Fibroblast of villous mesenchyme (primary cell): Measurements from ENCODE around the gene NCAPD2. TPM values are rescaled to one million over a fixed set of nuclear protein-coding genes. Genes with fewer than 3 reads are reported as not detected.

Experiments
- DNase-seq: peaks from one replicate; pipeline ENCODE4 v3.0.0-alpha.2; 2010; ENCODE audit warnings: low read depth
- H3K4me3 ChIP-seq: 2 replicates; pipeline ENCODE4 v1.5.1; 2011; ENCODE audit warnings: low read depth, mild to moderate bottlenecking, low read length
- CTCF ChIP-seq: IDR thresholded peaks from 2 replicates; pipeline ENCODE4 v1.5.1; 2012; ENCODE audit warnings: low read depth, mild to moderate bottlenecking, low read length; ENCODE audit not compliant: insufficient read depth
- total RNA-seq: library from RNA; depleted of rRNA; stranded (reverse); fragments of >200 nt; gene quantifications from 2 replicates; pipeline ENCODE4 v1.2.3, GENCODE V29; 2012

The NCAPD2 gene
- total RNA-seq, 1 donor = 52.7 TPM

GRCh38 chr12:6532051-6532926 is 38.4 kb downstream of the NCAPD2 start:
- peak overlapping the region; percentile 98 for H3K4me3 ChIP-seq
- DNase-seq = peak; percentile 96
- TF ChIP-seq CTCF = no peak

DNA sequence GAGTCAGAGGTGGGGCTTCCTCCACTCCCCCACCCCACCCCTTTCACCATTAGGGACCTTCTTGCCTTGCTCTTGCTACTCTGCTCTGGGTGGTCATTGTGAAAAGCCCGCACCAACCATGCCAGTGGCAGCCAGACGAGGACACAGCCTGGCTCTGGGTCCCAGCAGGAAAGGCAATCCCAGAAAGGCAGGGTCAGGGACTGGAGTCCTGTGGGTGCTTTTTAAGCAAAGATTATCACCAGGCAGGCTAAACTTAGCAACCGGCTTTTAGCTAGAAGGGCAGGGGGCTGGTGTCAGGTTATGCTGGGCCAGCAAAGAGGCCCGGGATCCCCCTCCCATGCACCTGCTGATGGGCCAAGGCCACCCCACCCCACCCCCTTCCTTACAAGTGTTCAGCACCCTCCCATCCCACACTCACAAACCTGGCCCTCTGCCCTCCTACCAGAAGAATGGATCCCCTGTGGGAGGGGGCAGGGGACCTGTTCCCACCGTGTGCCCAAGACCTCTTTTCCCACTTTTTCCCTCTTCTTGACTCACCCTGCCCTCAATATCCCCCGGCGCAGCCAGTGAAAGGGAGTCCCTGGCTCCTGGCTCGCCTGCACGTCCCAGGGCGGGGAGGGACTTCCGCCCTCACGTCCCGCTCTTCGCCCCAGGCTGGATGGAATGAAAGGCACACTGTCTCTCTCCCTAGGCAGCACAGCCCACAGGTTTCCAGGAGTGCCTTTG is 39.2 kb downstream of the NCAPD2 start:
- H3K4me3 ChIP-seq = peak overlapping the region; percentile 98
- TF ChIP-seq CTCF = no peak
- peak; percentile 67 for DNase-seq

DNA sequence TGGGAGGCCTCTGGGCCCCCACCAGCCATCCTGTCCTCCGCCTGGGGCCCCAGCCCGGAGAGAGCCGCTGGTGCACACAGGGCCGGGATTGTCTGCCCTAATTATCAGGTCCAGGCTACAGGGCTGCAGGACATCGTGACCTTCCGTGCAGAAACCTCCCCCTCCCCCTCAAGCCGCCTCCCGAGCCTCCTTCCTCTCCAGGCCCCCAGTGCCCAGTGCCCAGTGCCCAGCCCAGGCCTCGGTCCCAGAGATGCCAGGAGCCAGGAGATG is 39.7 kb downstream of the NCAPD2 start:
- no peak for DNase-seq
- no peak for TF ChIP-seq CTCF
- H3K4me3 ChIP-seq = peak overlapping the region; percentile 98

- peak; percentile 97 for DNase-seq
- peak within 1 kb of the TSS; percentile 98 for H3K4me3 ChIP-seq
- no peak for TF ChIP-seq CTCF
Measured at GRCh38 chr12:6533923-6534694, 40.2 kb downstream of the NCAPD2 start, which contains the start of gene GAPDH. Gene GAPDH, plus strand, starts transcription at chr12:6534517. Its CDS starts 316 bp downstream, at chr12:6534833.

DNA sequence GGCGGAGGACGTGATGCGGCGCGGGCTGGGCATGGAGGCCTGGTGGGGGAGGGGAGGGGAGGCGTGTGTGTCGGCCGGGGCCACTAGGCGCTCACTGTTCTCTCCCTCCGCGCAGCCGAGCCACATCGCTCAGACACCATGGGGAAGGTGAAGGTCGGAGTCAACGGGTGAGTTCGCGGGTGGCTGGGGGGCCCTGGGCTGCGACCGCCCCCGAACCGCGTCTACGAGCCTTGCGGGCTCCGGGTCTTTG is 40.7 kb downstream of the NCAPD2 start:
- no peak for DNase-seq
- peak overlapping the region; percentile 98 for H3K4me3 ChIP-seq
- TF ChIP-seq CTCF = no peak

DNA sequence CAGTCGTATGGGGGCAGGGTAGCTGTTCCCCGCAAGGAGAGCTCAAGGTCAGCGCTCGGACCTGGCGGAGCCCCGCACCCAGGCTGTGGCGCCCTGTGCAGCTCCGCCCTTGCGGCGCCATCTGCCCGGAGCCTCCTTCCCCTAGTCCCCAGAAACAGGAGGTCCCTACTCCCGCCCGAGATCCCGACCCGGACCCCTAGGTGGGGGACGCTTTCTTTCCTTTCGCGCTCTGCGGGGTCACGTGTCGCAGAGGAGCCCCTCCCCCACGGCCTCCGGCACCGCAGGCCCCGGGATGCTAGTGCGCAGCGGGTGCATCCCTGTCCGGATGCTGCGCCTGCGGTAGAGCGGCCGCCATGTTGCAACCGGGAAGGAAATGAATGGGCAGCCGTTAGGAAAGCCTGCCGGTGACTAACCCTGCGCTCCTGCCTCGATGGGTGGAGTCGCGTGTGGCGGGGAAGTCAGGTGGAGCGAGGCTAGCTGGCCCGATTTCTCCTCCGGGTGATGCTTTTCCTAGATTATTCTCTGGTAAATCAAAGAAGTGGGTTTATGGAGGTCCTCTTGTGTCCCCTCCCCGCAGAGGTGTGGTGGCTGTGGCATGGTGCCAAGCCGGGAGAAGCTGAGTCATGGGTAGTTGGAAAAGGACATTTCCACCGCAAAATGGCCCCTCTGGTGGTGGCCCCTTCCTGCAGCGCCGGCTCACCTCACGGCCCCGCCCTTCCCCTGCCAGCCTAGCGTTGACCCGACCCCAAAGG is 41.2 kb downstream of the NCAPD2 start:
- peak overlapping the region; percentile 98 for H3K4me3 ChIP-seq
- TF ChIP-seq CTCF = no peak
- DNase-seq = peak; percentile 83
